ENCODE measurements around the gene COL4A1.

COL4A1 gene

DNA sequence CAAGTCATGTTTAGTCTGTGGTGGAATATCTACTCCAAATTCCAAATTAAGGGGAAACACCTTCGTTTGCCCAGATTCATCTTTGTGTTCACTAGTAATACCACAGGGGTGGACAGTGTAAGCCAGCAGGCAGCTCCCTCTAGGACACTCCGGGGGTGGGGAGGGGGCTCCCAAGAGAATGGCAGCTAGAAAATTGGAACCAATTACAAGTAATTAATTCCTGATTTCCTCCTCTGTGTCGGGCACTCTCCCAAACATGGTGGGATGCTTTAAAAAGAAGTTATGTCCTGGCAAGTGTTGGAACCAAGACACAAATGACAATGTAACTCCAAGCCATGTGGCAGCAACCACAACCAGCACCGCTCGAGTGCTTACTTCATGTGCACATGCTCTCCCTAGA, 5.9 kb downstream of the COL4A1 start:
- TF ChIP-seq, protein P1, sequence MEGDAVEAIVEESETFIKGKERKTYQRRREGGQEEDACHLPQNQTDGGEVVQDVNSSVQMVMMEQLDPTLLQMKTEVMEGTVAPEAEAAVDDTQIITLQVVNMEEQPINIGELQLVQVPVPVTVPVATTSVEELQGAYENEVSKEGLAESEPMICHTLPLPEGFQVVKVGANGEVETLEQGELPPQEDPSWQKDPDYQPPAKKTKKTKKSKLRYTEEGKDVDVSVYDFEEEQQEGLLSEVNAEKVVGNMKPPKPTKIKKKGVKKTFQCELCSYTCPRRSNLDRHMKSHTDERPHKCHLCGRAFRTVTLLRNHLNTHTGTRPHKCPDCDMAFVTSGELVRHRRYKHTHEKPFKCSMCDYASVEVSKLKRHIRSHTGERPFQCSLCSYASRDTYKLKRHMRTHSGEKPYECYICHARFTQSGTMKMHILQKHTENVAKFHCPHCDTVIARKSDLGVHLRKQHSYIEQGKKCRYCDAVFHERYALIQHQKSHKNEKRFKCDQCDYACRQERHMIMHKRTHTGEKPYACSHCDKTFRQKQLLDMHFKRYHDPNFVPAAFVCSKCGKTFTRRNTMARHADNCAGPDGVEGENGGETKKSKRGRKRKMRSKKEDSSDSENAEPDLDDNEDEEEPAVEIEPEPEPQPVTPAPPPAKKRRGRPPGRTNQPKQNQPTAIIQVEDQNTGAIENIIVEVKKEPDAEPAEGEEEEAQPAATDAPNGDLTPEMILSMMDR (IDR thresholded peaks at IDR 0.05) = no peak
- Histone ChIP-seq H3K27me3 (no peaks in the 10 kb centered on the region), H3K4me1 (peaks cover 9 to 91% (median 61%) of the 10 kb centered on the region in 4 donors), H3K9me3 (no peaks in the 10 kb centered on the region), H3K27ac (peak overlapping the region; percentile 96 to 99), H3K36me3 (peaks cover 0 to 4% (median 0%) of the 10 kb centered on the region in 3 donors), H3K4me3 (peak overlapping the region; percentile 20 to 30)
- intact Hi-C loops (cut with DNase I; ENCODE audit: low total_unique reads) = loop anchor here (10.0 kb wide), 1 partner anchor 76 kb away; no protein-coding TSS in a partner anchor
- no peak for DNase-seq

DNA sequence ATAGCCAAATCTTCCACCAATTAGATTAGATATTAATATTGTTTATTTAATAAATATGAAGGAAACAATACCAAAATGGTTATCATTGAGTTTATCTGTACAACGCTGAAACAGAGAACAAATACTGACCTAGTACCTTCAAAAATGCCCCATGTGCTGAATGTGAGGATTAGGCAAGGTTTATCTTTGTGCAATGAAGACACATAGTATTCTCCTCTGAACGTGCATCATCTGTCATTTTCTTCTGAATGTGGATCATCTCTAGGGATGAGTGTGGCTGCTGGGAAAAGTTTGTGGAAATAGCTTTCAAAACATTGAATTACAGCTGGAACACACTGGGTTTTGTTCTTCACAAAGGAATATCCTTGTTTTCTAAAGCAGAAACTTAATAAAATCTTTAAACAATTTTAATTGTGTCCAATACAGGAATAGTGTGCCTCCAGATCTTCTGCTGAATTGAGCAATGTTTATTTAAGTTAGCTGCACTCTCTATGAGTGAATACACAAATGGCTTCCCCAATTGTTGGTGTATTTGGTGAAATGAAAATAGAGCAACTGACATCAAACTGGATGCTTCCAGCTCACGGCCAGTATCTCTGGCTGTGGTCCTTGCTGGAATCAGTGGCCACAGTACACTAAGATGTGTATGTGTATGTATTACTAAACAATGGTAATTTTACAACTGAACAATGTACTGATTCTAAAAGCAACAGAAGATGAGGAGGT, 6.7 kb downstream of the COL4A1 start:
- H3K27ac ChIP-seq = peak overlapping the region; percentile 96 to 99
- peaks cover 9 to 99% (median 63%) of the 10 kb centered on the region in 4 donors for H3K4me1 ChIP-seq

DNA sequence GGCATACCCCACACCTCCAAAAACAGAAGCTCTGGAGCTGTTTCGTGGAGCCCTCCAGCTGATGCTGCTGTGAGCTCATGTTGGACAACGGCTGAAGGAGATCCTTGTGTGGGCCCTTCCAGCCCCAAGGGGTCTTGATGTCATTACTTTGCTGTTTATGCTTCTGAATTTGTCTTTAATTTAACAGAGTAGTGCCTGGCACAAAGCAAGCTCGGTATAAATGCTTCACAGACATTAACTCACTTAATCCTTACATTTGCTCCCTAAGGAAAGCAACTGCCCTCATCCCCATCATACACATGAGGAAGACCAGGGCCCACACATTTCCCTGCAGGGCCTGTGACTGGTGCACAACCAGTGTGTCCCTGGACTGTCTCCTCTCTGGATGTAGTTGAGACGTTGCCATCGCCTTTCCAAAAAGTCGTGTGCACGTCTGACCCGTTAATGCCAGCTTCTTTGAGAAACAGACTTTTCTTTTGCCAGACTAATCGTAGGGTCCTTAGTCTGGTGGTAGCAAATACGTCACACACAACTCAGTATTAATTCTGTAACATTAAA, 7.6 kb downstream of the COL4A1 start:
- H3K4me1 ChIP-seq = peaks cover 9 to 100% (median 68%) of the 10 kb centered on the region in 4 donors
- DNase-seq = no peak
- TF ChIP-seq, protein P1 (IDR thresholded peaks at IDR 0.05) = no peak
- intact Hi-C loops (cut with DNase I; ENCODE audit: low total_unique reads) = loop anchor here (5.0 kb wide), 1 partner anchor 37 kb away; no protein-coding TSS in a partner anchor
- H3K4me3 ChIP-seq = peak overlapping the region; percentile 30 to 42
- no peaks in the 10 kb centered on the region for H3K9me3 ChIP-seq
- H3K27ac ChIP-seq = peak overlapping the region; percentile 96 to 99
- H3K27me3 ChIP-seq = no peaks in the 10 kb centered on the region
- H3K36me3 ChIP-seq = peaks cover 0 to 4% (median 0%) of the 10 kb centered on the region in 3 donors

More for the DNA sequence above, 6.7 kb downstream of the COL4A1 start:
- Histone ChIP-seq H3K9me3 (no peaks in the 10 kb centered on the region), H3K4me3 (no peak overlapping the region), H3K36me3 (peaks cover 0 to 4% (median 0%) of the 10 kb centered on the region in 3 donors), H3K27me3 (no peaks in the 10 kb centered on the region)
- DNase-seq = no peak
- TF ChIP-seq, protein P1 (IDR thresholded peaks at IDR 0.05) = no peak
- intact Hi-C loops (cut with DNase I; ENCODE audit: low total_unique reads) = loop anchor here (10.0 kb wide), 1 partner anchor 75 kb away; no protein-coding TSS in a partner anchor

DNA sequence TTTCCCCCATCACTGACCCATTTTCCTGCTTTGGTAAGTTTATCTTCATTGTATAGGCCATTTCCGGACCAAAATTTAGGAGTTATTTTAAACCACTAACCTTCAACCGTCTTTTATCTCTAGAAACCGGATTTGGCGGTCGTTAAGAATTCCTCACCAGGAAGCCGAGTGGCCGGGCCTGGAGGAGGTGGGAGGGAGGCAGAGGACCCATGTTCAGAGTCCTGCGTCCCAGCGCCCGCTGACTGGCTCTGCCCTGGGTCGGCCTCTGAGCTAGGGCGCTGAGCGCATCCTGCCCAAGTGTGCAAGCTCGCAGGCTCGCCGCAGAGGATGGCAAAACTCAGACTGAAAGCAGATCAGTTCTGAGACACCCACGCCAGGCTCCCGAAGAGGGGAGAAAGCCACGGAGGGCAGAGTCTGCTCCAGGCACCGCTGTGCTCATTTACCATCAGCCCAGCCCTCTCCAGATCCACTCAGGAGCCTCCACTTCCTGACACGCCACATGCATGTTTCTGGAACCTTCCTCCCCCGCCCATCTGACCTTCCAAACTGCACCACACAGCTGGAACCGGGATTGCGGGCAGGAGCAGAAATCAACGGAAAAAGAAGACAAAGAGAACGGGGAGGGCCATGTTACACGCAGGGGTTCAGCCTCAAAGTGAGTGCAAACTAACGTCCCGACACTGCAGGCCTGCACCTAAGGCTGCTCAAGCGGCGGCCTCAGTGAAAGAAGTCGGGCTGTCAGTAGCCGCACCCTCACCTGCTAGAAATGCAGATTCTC, 8.3 kb downstream of the COL4A1 start:
- H3K4me1 ChIP-seq = peaks cover 9 to 100% (median 71%) of the 10 kb centered on the region in 4 donors
- peak overlapping the region; percentile 30 to 42 for H3K4me3 ChIP-seq

More for the DNA sequence above, 8.3 kb downstream of the COL4A1 start:
- intact Hi-C loops (cut with DNase I; ENCODE audit: low total_unique reads) = loop anchor here (5.0 kb wide), 1 partner anchor 36 kb away; no protein-coding TSS in a partner anchor
- Histone ChIP-seq H3K9me3 (no peaks in the 10 kb centered on the region), H3K27ac (peak overlapping the region; percentile 96 to 99), H3K36me3 (peaks cover 0 to 4% (median 0%) of the 10 kb centered on the region in 3 donors), H3K27me3 (no peaks in the 10 kb centered on the region)
- no peak for DNase-seq
- TF ChIP-seq, protein P1 (IDR thresholded peaks at IDR 0.05) = no peak

Data from tibial artery (tissue), 4 donors.